Endothelial cell of umbilical vein (primary cell): ENCODE data around the gene CDHR1. TPM values are rescaled to one million over a fixed set of nuclear protein-coding genes. Genes with fewer than 3 reads are reported as not detected.

Experiments
- BruUV-seq: library from RNA; stranded (reverse); fragments of 400-500 nt; replicated peaks from 2 replicates; lab custom pipeline; 2021; lab: Mats Ljungman, UMichigan
- CTCF ChIA-PET: fragments of 300-600, 350-600 bp; sonication (Branson Sonifier 250); formaldehyde crosslinking; loops from one replicate; lab custom pipeline; 2021; ENCODE audit warnings: antibody characterized with exemption, inconsistent platforms; lab: Charles Lee
- POLR2A ChIA-PET: fragments of 300-600, 350-600 bp; sonication (Branson Sonifier 250); formaldehyde crosslinking; loops from one replicate; lab custom pipeline; 2021; ENCODE audit warnings: antibody characterized with exemption, inconsistent platforms; lab: Charles Lee
- DNase-seq: peaks from one replicate; pipeline ENCODE4 v3.0.0-alpha.2; 2011; ENCODE audit warnings: low read depth, low spot score
- FAIRE-seq: peaks from 2 replicates; lab custom pipeline; 2011; peaks lifted over from hg19 to GRCh38; lab: Jason Lieb, UNC
- H2AFZ ChIP-seq: 2 replicates; pipeline ENCODE4 v1.6.0; 2012; ENCODE audit warnings: low read depth, low read length, control low read depth, inconsistent platforms
- H3K27ac ChIP-seq: 2 replicates; pipeline ENCODE4 v1.5.1; 2011; ENCODE audit warnings: low read depth, mild to moderate bottlenecking, control low read depth, low read length, moderate library complexity; ENCODE audit not compliant: insufficient read depth
- H3K27me3 ChIP-seq, 2 experiments: 2 replicates each; pipeline versions ENCODE4 v1.6.0 to v1.6.1; 2011; ENCODE audit warnings: low read length in 2 of 2, mixed read lengths in 1 of 2; ENCODE audit not compliant: control insufficient read depth in 2 of 2, insufficient read depth in 2 of 2
- H3K36me3 ChIP-seq, 2 experiments: 2 replicates in 1 of 2; 3 replicates in 1 of 2; pipeline ENCODE4 v1.5.1; 2011; ENCODE audit warnings: low read length in 2 of 2, mild to moderate bottlenecking in 1 of 2, moderate library complexity in 1 of 2; ENCODE audit not compliant: control insufficient read depth in 2 of 2, insufficient read depth in 2 of 2; ENCODE audit errors: extremely low read depth in 1 of 2
- H3K4me1 ChIP-seq: 3 replicates; pipeline ENCODE4 v1.5.1; 2011; ENCODE audit warnings: mild to moderate bottlenecking, low read length; ENCODE audit not compliant: control insufficient read depth, insufficient read depth; ENCODE audit errors: extremely low read depth
- H3K4me2 ChIP-seq: 2 replicates; pipeline ENCODE4 v1.6.1; 2011; ENCODE audit warnings: low read length, control low read depth, mixed read lengths; ENCODE audit not compliant: insufficient read depth
- H3K4me3 ChIP-seq, 3 experiments: fragments of 200-600 bp in 1 of 3; sonication (generic), shearing (Covaris generic) in 1 of 3; replicated peaks in 1 of 3; 2 replicates each; pipeline ENCODE4 v1.5.1; 2011 to 2016; ENCODE audit warnings: control low read depth in 3 of 3, low read length in 3 of 3, mild to moderate bottlenecking in 2 of 3, inconsistent platforms in 1 of 3, low read depth in 1 of 3, moderate library complexity in 1 of 3; ENCODE audit not compliant: insufficient read depth in 1 of 3
- H3K79me2 ChIP-seq: 2 replicates; pipeline ENCODE4 v1.6.0; 2012; ENCODE audit warnings: low read length, inconsistent platforms; ENCODE audit not compliant: control insufficient read depth, insufficient read depth
- H3K9ac ChIP-seq: replicated peaks from 2 replicates; pipeline ENCODE3; 2011; ENCODE audit warnings: low read length, control low read depth; ENCODE audit not compliant: insufficient read depth; ENCODE audit errors: extremely low read depth
- H3K9me1 ChIP-seq: replicated peaks from 3 replicates; pipeline ENCODE4 v1.6.0; 2011; ENCODE audit warnings: mild to moderate bottlenecking, low read length; ENCODE audit not compliant: control insufficient read depth, insufficient read depth; ENCODE audit errors: extremely low read depth
- H3K9me3 ChIP-seq: replicated peaks from 2 replicates; pipeline ENCODE4 v1.5.1; 2012; ENCODE audit warnings: low read length, inconsistent platforms; ENCODE audit not compliant: control insufficient read depth, insufficient read depth
- H4K20me1 ChIP-seq: replicated peaks from 2 replicates; pipeline ENCODE3; 2011; ENCODE audit warnings: mild to moderate bottlenecking, low read length; ENCODE audit not compliant: control insufficient read depth, insufficient read depth; ENCODE audit errors: extremely low read depth
- CTCF ChIP-seq, 2 donors: IDR thresholded peaks; 1 replicate in 1 of 2; 2 replicates in 1 of 2; pipeline ENCODE4 v1.5.1; 2011; ENCODE audit warnings: low read length in 2 of 2, mild to moderate bottlenecking in 2 of 2, moderate library complexity in 2 of 2, control low read depth in 1 of 2, inconsistent platforms in 1 of 2, low read depth in 1 of 2; ENCODE audit not compliant: insufficient read depth in 1 of 2; ENCODE audit errors: extremely low read depth in 1 of 2
- EZH2 ChIP-seq: IDR thresholded peaks from 2 replicates; pipeline ENCODE4 v1.6.1; 2012; ENCODE audit warnings: borderline replicate concordance, low read depth, mild to moderate bottlenecking, moderate library complexity, low read length, inconsistent platforms; ENCODE audit not compliant: severe bottlenecking
- JUN ChIP-seq: IDR thresholded peaks from 2 replicates; pipeline ENCODE4 v1.6.1; 2011; ENCODE audit warnings: borderline replicate concordance, low read depth; ENCODE audit not compliant: insufficient read length, insufficient read depth
- MAX ChIP-seq: IDR thresholded peaks from 2 replicates; pipeline ENCODE4 v1.6.1; 2011; ENCODE audit not compliant: insufficient read depth, insufficient read length
- MYC ChIP-seq: IDR thresholded peaks from one replicate; pipeline ENCODE4 v1.6.1; 2011; ENCODE audit warnings: mild to moderate bottlenecking, low read depth, low read length
- POLR2A ChIP-seq: IDR thresholded peaks from 2 replicates; pipeline ENCODE4 v1.6.1; 2012; ENCODE audit warnings: low read depth, mild to moderate bottlenecking, control low read depth, low read length
- dilution Hi-C: fragments of 300-500 bp; cut with MboI; formaldehyde crosslinking; loops from one replicate; pipeline ENCODE4 v1.15.0; 2019; ENCODE audit warnings: low sequenced_read_pairs; ENCODE audit not compliant: extremely low pct_ligation_motif_present
- intact Hi-C: fragments of 100-400 bp; cut with micrococcal nuclease; formaldehyde crosslinking; loops from one replicate; pipeline ENCODE4 v1.10.0; 2022
- polyA plus RNA-seq, 4 experiments: library from polyadenylated mRNA; depleted of rRNA in 3 of 4; stranded (reverse) in 3 of 4; unstranded in 1 of 4; fragments of >200 nt; gene quantifications; 2 replicates each; pipeline versions ENCODE4 v1.2.1 to v1.2.3, GENCODE V29; 2011 to 2012; ENCODE audit warnings: missing spikeins in 1 of 4
- total RNA-seq: library from RNA; stranded (reverse); gene quantifications from 2 replicates; pipeline ENCODE4 v1.2.3, GENCODE V29; 2021

The CDHR1 gene
- total and polyA plus RNA-seq, 2 donors (not counting 3 experiments of a cell fraction or from before 2014, with no cell fraction given): 0.11 to 0.53 TPM

GRCh38 chr10:84264611-84265141 is 70.3 kb downstream of the CDHR1 start:
- no peak overlapping the region for H3K27ac ChIP-seq
- no peak for TF ChIP-seq MYC
- no peak for TF ChIP-seq JUN
- TF ChIP-seq EZH2: no peak
- TF ChIP-seq CTCF (IDR thresholded peaks at IDR 0.05; ENCODE audit: extremely low read depth in 1 of 2, insufficient read depth in 1 of 2, low read depth in 1 of 2, low read length in 2 of 2): peak; percentile 89 to 95
- H3K9me1 ChIP-seq: no peaks in the 10 kb centered on the region
- H3K79me2 ChIP-seq: no peaks in the 10 kb centered on the region
- DNase-seq (peak; percentile 73), FAIRE-seq (peak; percentile 92)
- no peaks in the 10 kb centered on the region for H4K20me1 ChIP-seq
- dilution Hi-C loops: no loop called here
- H3K4me3 ChIP-seq: no peak overlapping the region
- H3K4me1 ChIP-seq: no peaks in the 10 kb centered on the region
- H3K36me3 ChIP-seq: no peaks in the 10 kb centered on the region
- H3K4me2 ChIP-seq: no peak overlapping the region
- intact Hi-C loops: loop anchor here (1.0 kb wide), 3 partner anchors 111 to 273 kb away; no protein-coding TSS in a partner anchor
- no TSS peak for BruUV-seq
- no peak overlapping the region for H3K9ac ChIP-seq
- ChIA-PET POLR2A (no interaction called here), CTCF (interaction anchor here (0.5 to 11.1 kb wide), 35 partner anchors 8 to 451 kb away, joined by 3 to 510 read pairs (median 5); partner anchors contain the start of gene CCSER2)
- peaks cover 8 to 11% of the 10 kb centered on the region in 2 experiments for H3K27me3 ChIP-seq
- no peak overlapping the region for H2AFZ ChIP-seq
- no peaks in the 10 kb centered on the region for H3K9me3 ChIP-seq

GRCh38 chr10:84265418-84265817 is 71.1 kb downstream of the CDHR1 start:
- Histone ChIP-seq H3K4me1 (no peaks in the 10 kb centered on the region), H2AFZ (no peak overlapping the region), H4K20me1 (no peaks in the 10 kb centered on the region), H3K79me2 (no peaks in the 10 kb centered on the region), H3K9ac (no peak overlapping the region), H3K36me3 (no peaks in the 10 kb centered on the region), H3K4me2 (no peak overlapping the region), H3K4me3 (no peak overlapping the region), H3K27me3 (peaks cover 9 to 10% of the 10 kb centered on the region in 2 experiments), H3K27ac (no peak overlapping the region), H3K9me1 (no peaks in the 10 kb centered on the region), H3K9me3 (no peaks in the 10 kb centered on the region)
- dilution Hi-C loops: no loop called here
- ChIA-PET CTCF (interaction anchor here (0.9 to 11.1 kb wide), 6 partner anchors 9 to 282 kb away, joined by 5 to 510 read pairs (median 12); no protein-coding TSS in a partner anchor), POLR2A (no interaction called here)
- TF ChIP-seq EZH2: no peak
- no peak for TF ChIP-seq CTCF (IDR thresholded peaks at IDR 0.05; ENCODE audit: extremely low read depth in 1 of 2, insufficient read depth in 1 of 2, low read depth in 1 of 2, low read length in 2 of 2)
- no peak for TF ChIP-seq POLR2A
- no peak for TF ChIP-seq MAX
- FAIRE-seq: no peak
- no TSS peak for BruUV-seq
- DNase-seq: no peak
- intact Hi-C loops: no loop called here
